T-helper 9 cell (primary cell): ENCODE results near the gene USP37.

Experiments used
- DNase-seq: peaks from one replicate; pipeline ENCODE4 v3.0.0-alpha.2; 2020

Gene USP37

DNA sequence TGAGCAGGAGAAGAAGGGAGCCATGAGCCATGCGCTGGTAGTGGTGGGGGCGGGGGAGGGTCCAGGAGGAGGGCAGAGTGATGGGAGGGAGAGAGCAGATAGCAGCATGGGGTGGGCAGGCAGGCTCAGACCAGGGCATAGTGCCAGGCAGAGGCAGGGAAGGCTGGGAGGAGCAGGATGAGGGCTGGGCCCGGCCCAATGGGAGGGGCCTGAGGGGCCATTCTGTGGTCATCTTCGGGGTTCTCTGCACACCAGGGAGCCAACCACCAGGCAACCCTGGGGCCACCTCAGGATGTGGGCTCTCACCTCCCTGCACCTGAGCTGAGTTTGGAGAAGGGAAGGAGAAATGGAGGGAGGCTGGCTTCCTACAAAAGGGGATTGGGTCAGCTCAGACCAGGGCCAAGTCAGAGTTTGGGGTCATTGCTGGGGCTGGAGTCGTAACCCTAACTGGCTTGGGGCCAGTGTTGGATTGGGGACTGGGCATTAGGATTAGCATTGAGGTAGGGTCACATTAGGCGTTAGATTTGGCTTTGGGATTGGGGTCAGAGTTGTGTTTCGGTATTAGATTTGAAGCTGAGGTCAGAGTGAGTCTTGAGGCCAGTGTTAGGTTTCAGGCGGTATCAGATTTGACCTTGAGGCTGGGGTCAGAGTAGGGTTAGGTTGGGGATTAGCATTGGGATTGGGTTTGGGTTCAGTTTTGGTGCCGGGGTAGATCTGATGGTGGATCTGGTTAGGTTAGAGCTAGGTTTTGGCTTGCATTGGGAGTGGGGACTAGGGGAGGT is 138.0 kb downstream of the USP37 start:
- no peak for DNase-seq

- no peak for DNase-seq
These were observed 139.1 kb downstream of the USP37 start for GRCh38 chr2:218428846-218429558.

DNA sequence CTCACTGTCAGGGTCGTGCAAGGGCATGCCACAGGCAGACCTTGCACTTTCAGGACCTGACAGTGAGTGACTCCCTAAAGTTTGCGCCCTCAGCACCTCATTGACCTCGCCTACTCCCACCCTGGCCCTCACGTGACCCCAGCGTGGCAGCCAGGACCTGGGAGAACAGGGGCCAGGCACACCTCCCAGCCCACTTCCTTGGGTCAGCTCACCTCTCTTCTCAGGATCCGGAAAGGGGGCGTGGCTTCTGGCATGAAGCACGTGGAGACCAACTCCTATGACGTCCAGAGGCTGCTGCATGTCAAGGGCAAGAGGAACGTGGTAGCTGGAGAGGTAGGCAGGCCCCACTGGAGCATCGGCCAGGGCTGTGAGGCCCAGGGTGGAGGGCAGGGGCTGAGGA is 140.4 kb downstream of the USP37 start:
- no peak for DNase-seq

- DNase-seq = no peak
These were observed 142.6 kb downstream of the USP37 start for GRCh38 chr2:218425531-218425930.

DNA sequence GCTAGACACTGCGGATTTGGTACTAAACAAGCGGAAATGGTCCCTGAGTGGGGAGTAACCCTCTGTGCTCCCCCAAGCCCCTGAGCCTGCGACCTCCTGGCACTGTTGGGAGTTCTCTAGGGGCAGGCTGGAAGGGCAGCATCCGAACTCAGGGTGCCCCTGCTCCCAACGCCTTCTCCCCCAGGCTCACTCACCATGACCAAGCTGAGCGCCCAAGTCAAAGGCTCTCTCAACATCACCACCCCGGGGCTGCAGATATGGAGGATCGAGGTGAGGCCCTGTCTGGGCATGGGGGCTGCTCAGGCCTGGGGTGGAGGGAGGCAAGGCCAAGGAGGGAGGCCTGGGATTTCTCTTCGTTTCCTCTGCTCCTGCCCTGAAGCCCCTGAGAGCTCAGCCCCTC is 144.6 kb downstream of the USP37 start:
- DNase-seq = no peak

- no peak for DNase-seq
These were observed 145.6 kb downstream of the USP37 start for GRCh38 chr2:218422403-218423086.

GRCh38 chr2:218421027-218421426 is 147.1 kb downstream of the USP37 start:
- no peak for DNase-seq

GRCh38 chr2:218419630-218420216 is 148.4 kb downstream of the USP37 start:
- no peak for DNase-seq

GRCh38 chr2:218418717-218419458 is 149.3 kb downstream of the USP37 start, which contains the start of gene VIL1:
Gene VIL1 (plus strand): TSS chr2:218419123. CDS start chr2:218423779, 4,656 bp downstream.
- no peak for DNase-seq

- DNase-seq = no peak
These were observed 149.8 kb downstream of the USP37 start for GRCh38 chr2:218418321-218418716.

GRCh38 chr2:218407717-218408116 is 160.4 kb downstream of the USP37 start:
- DNase-seq = no peak

- DNase-seq = peak; percentile 48
These were observed 161.1 kb downstream of the USP37 start for GRCh38 chr2:218406949-218407618.

DNA sequence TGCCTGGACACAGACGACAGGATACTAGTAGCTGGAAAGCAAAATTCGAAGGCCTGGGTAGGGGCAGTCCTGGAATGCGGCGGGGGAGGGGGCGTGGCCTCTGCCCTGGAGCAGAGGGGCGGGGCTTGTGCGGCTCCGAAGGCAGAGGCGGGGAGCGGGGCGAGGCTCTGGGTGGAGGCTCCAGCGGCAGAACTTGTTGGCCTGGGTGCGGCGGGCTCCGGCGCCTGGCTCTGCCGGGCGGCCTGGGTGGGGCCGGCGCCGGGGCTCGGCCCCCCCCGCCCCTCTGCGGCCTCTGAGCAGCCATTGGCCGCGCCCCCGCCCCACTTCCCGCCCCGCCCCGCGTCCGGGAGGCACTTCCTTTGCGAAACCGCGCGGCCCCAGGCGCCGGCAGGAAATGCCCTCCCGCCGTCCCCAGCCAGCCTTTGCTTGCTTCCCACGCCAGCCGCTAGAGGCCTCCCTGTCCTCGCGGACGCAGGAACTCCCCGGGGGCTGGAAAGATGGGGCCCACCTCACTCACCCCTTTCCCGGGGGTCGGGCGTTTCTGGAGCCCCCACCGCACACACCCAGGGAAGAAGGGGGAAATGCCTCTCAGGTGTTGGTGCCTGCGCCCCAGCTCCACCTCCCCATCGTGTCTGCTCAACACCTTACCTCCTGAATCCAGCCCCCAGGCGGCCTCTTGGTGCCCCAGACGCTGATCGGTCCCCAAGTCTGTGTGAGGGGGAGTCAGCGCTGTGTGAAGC is 161.8 kb downstream of the USP37 start:
- peak; percentile 87 for DNase-seq

DNA sequence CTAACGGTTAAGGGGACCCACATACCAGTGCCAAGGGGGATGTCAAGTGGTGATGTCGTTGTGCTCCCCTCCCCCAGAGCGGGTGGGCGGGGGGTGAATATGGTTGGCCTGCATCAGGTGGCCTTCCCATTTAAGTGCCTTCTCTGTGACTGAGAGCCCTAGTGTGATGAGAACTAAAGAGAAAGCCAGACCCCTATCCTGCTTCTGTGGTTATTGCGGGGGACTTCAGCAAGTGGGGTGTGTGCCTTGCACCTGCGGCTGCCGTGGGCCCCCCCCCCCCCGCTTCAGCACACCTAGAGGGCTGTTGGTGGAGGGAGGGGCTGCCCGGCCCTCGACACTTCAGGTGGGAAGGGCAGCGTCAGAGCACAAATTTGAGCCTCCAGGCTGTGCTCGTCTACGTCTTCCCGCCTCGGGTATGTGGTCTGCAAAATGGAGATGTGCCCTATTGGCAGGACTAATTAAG is 162.4 kb downstream of the USP37 start:
- DNase-seq = no peak

DNA sequence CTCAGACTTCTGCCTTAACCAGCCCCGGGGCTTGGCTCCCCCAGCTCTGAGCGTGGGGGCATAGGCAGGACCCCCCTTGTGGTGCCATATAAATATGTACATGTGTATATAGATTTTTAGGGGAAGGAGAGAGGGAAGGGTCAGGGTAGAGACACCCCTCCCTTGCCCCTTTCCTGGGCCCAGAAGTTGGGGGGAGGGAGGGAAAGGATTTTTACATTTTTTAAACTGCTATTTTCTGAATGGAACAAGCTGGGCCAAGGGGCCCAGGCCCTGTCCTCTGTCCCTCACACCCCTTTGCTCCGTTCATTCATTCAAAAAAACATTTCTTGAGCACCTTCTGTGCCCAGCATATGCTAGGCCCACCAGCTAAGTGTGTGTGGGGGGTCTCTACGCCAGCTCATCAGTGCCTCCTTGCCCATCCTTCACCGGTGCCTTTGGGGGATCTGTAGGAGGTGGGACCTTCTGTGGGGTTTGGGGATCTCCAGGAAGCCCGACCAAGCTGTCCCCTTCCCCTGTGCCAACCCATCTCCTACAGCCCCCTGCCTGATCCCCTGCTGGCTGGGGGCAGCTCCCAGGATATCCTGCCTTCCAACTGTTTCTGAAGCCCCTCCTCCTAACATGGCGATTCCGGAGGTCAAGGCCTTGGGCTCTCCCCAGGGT is 162.9 kb downstream of the USP37 start:
- DNase-seq = no peak

DNA sequence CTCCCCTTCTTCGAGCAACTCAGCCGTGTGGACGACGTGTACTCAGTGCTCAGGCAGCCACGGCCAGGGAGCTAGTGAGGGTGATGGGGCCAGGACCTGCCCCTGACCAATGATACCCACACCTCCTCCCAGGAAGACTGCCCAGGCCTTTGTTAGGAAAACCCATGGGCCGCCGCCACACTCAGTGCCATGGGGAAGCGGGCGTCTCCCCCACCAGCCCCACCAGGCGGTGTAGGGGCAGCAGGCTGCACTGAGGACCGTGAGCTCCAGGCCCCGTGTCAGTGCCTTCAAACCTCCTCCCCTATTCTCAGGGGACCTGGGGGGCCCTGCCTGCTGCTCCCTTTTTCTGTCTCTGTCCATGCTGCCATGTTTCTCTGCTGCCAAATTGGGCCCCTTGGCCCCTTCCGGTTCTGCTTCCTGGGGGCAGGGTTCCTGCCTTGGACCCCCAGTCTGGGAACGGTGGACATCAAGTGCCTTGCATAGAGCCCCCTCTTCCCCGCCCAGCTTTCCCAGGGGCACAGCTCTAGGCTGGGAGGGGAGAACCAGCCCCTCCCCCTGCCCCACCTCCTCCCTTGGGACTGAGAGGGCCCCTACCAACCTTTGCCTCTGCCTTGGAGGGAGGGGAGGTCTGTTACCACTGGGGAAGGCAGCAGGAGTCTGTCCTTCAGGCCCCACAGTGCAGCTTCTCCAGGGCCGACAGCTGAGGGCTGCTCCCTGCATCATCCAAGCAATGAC is 163.6 kb downstream of the USP37 start:
- no peak for DNase-seq

DNA sequence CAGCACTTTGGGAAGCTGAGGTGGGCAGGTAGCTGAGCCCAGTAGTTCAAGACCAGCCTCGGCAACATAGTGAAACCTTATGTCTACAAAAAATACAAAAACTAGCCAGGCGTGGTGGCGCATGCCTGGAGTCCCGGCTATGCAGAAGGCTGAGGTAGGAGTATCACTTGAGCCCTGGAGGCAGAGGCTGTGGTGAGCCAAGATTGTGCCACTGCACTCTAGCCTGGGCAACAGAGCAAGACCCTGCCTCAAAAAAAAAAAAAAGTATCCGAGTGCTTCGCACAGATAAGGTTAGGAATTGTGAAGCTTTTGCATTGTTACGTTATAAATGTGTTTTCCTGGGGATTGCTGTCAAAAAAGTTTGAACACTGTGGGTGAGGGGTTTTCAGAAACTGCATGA is 164.3 kb downstream of the USP37 start:
- no peak for DNase-seq

DNA sequence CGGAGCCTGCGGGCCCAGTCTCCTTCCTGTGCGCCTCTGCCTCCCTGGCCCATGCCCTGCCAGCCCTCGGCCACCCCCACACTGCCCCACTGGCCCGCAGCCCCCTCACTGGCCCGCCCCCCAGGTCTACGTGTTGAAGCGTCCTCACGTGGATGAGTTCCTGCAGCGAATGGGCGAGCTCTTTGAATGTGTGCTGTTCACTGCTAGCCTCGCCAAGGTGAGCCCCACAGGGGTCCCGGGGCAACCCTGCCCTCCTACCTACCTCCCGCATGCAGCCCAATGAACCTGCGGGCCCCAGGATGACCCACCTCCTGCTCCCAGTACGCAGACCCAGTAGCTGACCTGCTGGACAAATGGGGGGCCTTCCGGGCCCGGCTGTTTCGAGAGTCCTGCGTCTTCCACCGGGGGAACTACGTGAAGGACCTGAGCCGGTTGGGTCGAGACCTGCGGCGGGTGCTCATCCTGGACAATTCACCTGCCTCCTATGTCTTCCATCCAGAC is 165.2 kb downstream of the USP37 start:
- DNase-seq = no peak

- no peak for DNase-seq
These were observed 165.7 kb downstream of the USP37 start for GRCh38 chr2:218402491-218402901.

DNA sequence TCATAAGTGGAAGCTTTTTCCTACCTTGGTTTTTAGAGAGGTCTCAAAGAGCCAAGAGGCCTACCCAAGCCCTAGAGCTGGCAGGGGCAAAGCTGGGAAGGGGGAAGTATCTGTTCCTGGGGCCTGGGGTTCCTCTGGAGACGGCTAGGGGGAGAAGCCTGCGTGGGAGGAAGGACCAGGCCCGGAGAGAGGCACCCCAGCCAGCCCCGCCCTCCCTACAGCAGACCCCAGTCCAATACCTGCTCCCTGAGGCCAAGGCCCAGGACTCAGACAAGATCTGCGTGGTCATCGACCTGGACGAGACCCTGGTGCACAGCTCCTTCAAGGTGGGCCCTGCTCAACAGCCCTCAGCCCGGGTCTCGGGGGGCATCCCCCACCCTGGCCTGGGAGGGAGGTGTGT is 166.3 kb downstream of the USP37 start:
- DNase-seq = no peak
